ENCODE data around the gene TMPRSS3. TPM values are rescaled to one million over a fixed set of nuclear protein-coding genes. Genes with fewer than 3 reads are reported as not detected.
A peak's percentile ranks its signal among the peaks of the same experiment; 100 is the strongest.

Gene TMPRSS3
- total RNA-seq, 1 experiment from 2014 or later: not detected

- ChIA-PET POLR2A (ENCODE audit: low non-redundant PET) (no interaction called here), CTCF (no interaction called here)
- no peak for TF ChIP-seq CTCF (conservative IDR thresholded peaks at IDR 0.05; ENCODE audit: low read depth, low read length)
- no peak for TF ChIP-seq EZH2 (IDR thresholded peaks at IDR 0.05; ENCODE audit: borderline replicate concordance, low read depth, low read length, poor library complexity, severe bottlenecking)
- H3K4me1 ChIP-seq (ENCODE audit: insufficient read depth, low read length, poor library complexity, severe bottlenecking): peaks cover 4% of the 10 kb centered on the region
- DNase-seq (ENCODE audit: low spot score): no peak
- H3K27ac ChIP-seq (ENCODE audit: low read depth, low read length, poor library complexity, severe bottlenecking): no peak overlapping the region
- intact Hi-C loops (cut with micrococcal nuclease; ENCODE audit: unreplicated experiment): no loop called here
- H3K27me3 ChIP-seq (replicated peaks; ENCODE audit: insufficient read depth, low read depth, low read length, poor library complexity): no peaks in the 10 kb centered on the region
- H3K4me3 ChIP-seq (ENCODE audit: low read depth, low read length, poor library complexity, severe bottlenecking): no peak overlapping the region
- BruUV-seq (replicated peaks): no TSS peak
- no peaks in the 10 kb centered on the region for H3K36me3 ChIP-seq (ENCODE audit: insufficient read depth, low read length, poor library complexity, severe bottlenecking)
- H3K9me3 ChIP-seq (ENCODE audit: low read depth, low read length, poor library complexity, severe bottlenecking): peaks cover 5% of the 10 kb centered on the region
These were observed 2.0 kb upstream of the TMPRSS3 start for GRCh38 chr21:42397746-42398394.

- Histone ChIP-seq H3K36me3 (ENCODE audit: insufficient read depth, low read length, poor library complexity, severe bottlenecking) (no peaks in the 10 kb centered on the region), H3K9me3 (ENCODE audit: low read depth, low read length, poor library complexity, severe bottlenecking) (peaks cover 4% of the 10 kb centered on the region), H3K4me3 (ENCODE audit: low read depth, low read length, poor library complexity, severe bottlenecking) (no peak overlapping the region), H3K4me1 (ENCODE audit: insufficient read depth, low read length, poor library complexity, severe bottlenecking) (peaks cover 4% of the 10 kb centered on the region), H3K27ac (ENCODE audit: low read depth, low read length, poor library complexity, severe bottlenecking) (no peak overlapping the region), H3K27me3 (replicated peaks; ENCODE audit: insufficient read depth, low read depth, low read length, poor library complexity) (no peaks in the 10 kb centered on the region)
- no TSS peak for BruUV-seq (replicated peaks)
- peak; percentile 18 for DNase-seq (ENCODE audit: low spot score)
- CTCF ChIA-PET: no interaction called here
- TF ChIP-seq CTCF (conservative IDR thresholded peaks at IDR 0.05; ENCODE audit: low read depth, low read length) (no peak), EZH2 (IDR thresholded peaks at IDR 0.05; ENCODE audit: borderline replicate concordance, low read depth, low read length, poor library complexity, severe bottlenecking) (no peak)
- intact Hi-C loops (cut with micrococcal nuclease; ENCODE audit: unreplicated experiment): no loop called here
- POLR2A ChIA-PET (ENCODE audit: low non-redundant PET): no interaction called here
These were observed 1.2 kb upstream of the TMPRSS3 start for GRCh38 chr21:42396799-42397745.

GRCh38 chr21:42395302-42395701 lies 550 bp downstream of the TMPRSS3 start:
- no peaks in the 10 kb centered on the region for H3K9me3 ChIP-seq (ENCODE audit: low read depth, low read length, poor library complexity, severe bottlenecking)
- H3K4me1 ChIP-seq (ENCODE audit: insufficient read depth, low read length, poor library complexity, severe bottlenecking): peaks cover 4% of the 10 kb centered on the region
- H3K27ac ChIP-seq (ENCODE audit: low read depth, low read length, poor library complexity, severe bottlenecking): no peak overlapping the region
- POLR2A ChIA-PET (ENCODE audit: low non-redundant PET): no interaction called here
- BruUV-seq (replicated peaks): no TSS peak
- no peaks in the 10 kb centered on the region for H3K27me3 ChIP-seq (replicated peaks; ENCODE audit: insufficient read depth, low read depth, low read length, poor library complexity)
- TF ChIP-seq CTCF (conservative IDR thresholded peaks at IDR 0.05; ENCODE audit: low read depth, low read length) (no peak), EZH2 (IDR thresholded peaks at IDR 0.05; ENCODE audit: borderline replicate concordance, low read depth, low read length, poor library complexity, severe bottlenecking) (no peak)
- CTCF ChIA-PET: no interaction called here
- H3K36me3 ChIP-seq (ENCODE audit: insufficient read depth, low read length, poor library complexity, severe bottlenecking): no peaks in the 10 kb centered on the region
- intact Hi-C loops (cut with micrococcal nuclease; ENCODE audit: unreplicated experiment): no loop called here
- no peak for DNase-seq (ENCODE audit: low spot score)
- no peak overlapping the region for H3K4me3 ChIP-seq (ENCODE audit: low read depth, low read length, poor library complexity, severe bottlenecking)
